Endothelial cell of hepatic sinusoid (primary cell): ENCODE measurements around the gene SLC46A2.

Experiments used
- in situ Hi-C: cut with HindIII; loops from 2 replicates; pipeline ENCODE4 v1.10.0; 2017; ENCODE audit warnings: low sequenced_read_pairs

The SLC46A2 gene

DNA sequence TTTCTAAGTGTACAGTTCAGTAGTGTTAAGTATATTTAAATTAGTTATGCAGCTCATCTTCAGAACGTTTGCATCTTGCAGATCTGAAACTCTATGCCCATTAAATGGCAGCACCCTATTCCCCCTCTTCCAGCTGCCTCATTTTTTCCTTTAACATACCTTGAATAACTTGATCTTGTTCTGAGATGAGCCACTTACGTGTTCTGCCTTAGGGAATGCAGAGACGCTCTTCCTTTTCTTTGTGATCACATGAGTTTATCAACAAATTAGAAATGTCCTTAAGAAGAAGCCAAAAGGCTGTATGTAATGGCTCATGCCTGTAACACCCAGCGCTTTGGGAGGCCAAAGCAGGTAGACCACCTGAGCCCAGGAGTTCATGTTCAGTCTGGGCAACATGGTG is 57.6 kb downstream of the SLC46A2 start:
- in situ Hi-C loops = loop anchor here (25.0 kb wide), 1 partner anchor 304 kb away; no protein-coding TSS in a partner anchor

DNA sequence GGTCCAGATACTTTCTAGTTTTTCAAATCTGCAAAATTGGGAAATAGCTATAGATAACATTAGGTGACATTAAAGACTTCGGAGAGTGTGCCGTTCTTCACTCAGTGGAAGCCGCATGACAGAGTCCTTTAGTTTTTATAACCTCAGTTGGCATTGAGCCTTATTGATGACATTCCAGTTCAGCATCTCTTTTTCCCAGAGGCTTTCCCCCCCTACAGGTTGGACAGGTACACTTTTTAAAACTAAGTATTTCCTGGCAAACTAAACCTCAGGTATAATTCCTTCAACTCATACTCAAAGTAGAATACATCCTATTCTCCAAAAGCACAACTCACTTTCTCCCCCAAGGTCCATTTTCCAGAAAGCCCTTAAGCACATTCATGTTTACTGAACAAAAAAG is 58.7 kb downstream of the SLC46A2 start:
- in situ Hi-C loops = loop anchor here (25.0 kb wide), 1 partner anchor 305 kb away; no protein-coding TSS in a partner anchor

DNA sequence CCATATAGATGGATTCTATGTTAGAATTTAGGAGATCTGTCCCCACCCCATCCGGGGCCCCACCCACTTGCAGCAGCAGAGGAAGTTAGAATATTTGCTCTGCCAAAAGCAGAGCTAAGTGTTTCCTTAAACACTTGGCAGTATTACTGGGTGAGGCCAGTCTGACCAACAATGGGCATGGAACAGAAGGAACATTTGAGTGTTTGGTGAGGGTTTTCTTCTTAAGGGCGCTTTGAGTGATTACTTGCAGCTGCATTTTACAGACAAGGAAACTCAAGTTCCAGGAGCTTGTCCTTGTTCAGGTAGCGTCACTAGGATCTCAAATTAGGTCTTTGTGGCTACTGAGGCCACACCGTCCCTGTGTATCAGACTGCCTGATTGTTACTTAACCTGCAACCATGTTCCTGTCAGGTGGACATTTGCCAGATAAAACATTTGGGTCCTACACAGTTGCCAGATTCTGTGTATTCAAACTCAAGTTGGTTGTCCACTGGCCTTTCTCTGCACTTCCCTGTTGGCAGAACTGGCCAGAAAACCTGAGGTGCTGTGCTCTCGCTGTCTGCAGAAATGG is 59.3 kb downstream of the SLC46A2 start:
- in situ Hi-C loops = loop anchor here (25.0 kb wide), 1 partner anchor 306 kb away; no protein-coding TSS in a partner anchor
